ENCODE measurements around the gene KCTD2.

The KCTD2 gene

DNA sequence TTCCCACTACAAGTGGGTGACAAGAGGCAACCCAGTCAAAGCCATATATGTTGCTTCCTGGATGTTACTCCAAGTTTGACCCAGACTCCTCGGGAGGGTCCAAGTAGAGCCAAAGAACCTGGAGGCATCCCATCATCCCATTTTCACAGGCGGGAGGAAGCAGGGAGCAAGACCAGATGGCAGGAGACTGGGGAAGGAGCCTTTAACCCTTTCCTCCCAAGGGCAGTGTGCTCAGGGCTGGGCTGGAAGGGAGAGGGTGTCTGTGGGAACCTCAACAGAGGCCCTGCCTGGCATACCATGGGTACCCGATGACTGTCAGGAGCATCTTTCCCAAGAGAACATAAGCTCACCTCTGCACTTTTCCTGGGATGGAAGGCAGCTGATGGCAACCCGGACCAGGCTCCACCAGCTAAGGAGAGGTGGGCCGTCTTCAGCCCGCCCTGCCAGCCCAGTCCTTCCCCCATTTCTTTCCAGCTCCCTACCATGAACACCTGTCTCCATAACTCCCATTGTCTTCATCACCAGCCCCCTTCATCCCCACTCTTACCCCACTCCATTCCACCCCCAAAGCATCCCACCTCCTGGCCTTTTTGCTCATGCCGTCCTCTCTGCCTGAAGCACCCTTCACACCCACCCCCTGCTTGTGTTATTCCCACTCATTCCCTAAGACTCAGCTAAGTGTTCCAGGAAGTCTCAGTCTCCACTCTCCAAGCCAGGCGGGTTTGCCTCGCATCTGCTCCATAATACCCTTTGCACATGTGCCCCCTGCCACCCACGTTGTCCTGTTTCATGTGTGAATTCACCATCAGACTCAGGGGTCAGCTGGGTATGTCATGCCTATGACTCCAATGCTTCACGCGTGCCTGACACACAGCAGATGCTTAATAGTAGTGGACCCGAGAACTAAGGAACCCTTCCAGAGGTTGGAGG lies 34.9 kb downstream of the KCTD2 start:
- no peaks in the 10 kb centered on the region for H3K27me3 ChIP-seq (ENCODE audit: control insufficient read depth, insufficient read depth, low read length)
- H3K27ac ChIP-seq (ENCODE audit: low read depth, low read length), result no peak overlapping the region
- no peaks in the 10 kb centered on the region for H3K36me3 ChIP-seq (ENCODE audit: control insufficient read depth, insufficient read depth, low read length)
- H3K4me3 ChIP-seq (ENCODE audit: low read depth, low read length), result no peak overlapping the region
- H3K4me1 ChIP-seq (ENCODE audit: control insufficient read depth, insufficient read depth, low read length), result peaks cover 45% of the 10 kb centered on the region
- no peaks in the 10 kb centered on the region for H3K9me3 ChIP-seq (ENCODE audit: control insufficient read depth, insufficient read depth, low read depth, low read length)
- no peak overlapping the region for H3K9ac ChIP-seq (ENCODE audit: low read length)

DNA sequence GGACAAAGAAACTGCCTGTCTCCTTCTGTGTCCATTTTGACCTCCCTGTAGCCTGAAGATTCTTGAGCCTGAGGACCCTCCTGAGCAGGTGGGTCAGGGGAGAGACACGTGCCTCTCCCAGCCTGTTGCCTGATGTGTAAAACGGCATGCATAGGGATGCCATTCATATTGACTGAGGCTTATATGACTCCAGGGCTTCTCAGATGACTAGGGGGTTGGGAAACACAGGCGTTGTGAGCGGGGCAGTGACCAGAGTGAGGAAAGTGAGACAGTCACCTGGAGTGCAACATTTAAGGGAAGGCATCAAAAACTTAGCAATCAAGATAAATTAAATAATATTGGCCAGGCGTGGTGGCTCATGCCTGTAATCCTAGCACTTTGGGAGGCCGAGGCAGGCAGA lies 35.7 kb downstream of the KCTD2 start:
- Histone ChIP-seq H3K36me3 (ENCODE audit: control insufficient read depth, insufficient read depth, low read length) (no peaks in the 10 kb centered on the region), H3K4me1 (ENCODE audit: control insufficient read depth, insufficient read depth, low read length) (peaks cover 42% of the 10 kb centered on the region), H3K27me3 (ENCODE audit: control insufficient read depth, insufficient read depth, low read length) (no peaks in the 10 kb centered on the region), H3K9ac (ENCODE audit: low read length) (no peak overlapping the region), H3K9me3 (ENCODE audit: control insufficient read depth, insufficient read depth, low read depth, low read length) (no peaks in the 10 kb centered on the region), H3K27ac (ENCODE audit: low read depth, low read length) (no peak overlapping the region), H3K4me3 (ENCODE audit: low read depth, low read length) (no peak overlapping the region)

DNA sequence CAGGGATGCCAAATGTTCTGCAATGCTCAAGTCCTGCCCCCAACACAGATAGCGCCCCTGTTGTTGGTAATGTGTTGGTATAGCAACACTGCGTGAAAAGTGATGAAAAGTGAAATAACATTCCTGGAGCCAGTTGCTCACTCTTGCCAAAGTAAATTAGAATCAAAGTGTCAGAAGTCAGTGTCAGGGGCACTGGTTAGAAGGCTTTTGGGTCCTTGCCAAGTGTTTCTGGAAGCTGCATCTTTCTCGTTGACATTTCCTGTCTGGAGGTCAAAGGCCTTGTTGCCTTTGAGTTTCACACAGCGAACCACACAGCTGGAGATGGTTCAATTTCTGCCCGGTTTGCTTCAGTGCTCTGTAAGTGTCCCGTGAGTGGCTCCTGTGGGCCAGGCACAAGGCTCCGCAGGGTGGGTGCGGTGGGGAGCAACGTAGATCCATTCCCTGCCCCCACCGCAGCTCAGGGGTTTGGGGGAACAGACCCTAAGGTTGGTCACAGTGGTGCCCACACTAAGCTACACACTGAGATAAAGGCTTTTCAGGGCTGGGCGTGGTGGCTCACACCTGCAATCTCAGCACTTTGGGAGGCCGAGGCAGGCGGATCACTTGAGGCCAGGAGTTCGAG lies 37.1 kb downstream of the KCTD2 start:
- H3K27ac ChIP-seq (ENCODE audit: low read depth, low read length), result no peak overlapping the region
- peaks cover 39% of the 10 kb centered on the region for H3K4me1 ChIP-seq (ENCODE audit: control insufficient read depth, insufficient read depth, low read length)
- H3K4me3 ChIP-seq (ENCODE audit: low read depth, low read length), result no peak overlapping the region
- no peaks in the 10 kb centered on the region for H3K36me3 ChIP-seq (ENCODE audit: control insufficient read depth, insufficient read depth, low read length)
- no peaks in the 10 kb centered on the region for H3K27me3 ChIP-seq (ENCODE audit: control insufficient read depth, insufficient read depth, low read length)
- no peaks in the 10 kb centered on the region for H3K9me3 ChIP-seq (ENCODE audit: control insufficient read depth, insufficient read depth, low read depth, low read length)
- H3K9ac ChIP-seq (ENCODE audit: low read length), result no peak overlapping the region

DNA sequence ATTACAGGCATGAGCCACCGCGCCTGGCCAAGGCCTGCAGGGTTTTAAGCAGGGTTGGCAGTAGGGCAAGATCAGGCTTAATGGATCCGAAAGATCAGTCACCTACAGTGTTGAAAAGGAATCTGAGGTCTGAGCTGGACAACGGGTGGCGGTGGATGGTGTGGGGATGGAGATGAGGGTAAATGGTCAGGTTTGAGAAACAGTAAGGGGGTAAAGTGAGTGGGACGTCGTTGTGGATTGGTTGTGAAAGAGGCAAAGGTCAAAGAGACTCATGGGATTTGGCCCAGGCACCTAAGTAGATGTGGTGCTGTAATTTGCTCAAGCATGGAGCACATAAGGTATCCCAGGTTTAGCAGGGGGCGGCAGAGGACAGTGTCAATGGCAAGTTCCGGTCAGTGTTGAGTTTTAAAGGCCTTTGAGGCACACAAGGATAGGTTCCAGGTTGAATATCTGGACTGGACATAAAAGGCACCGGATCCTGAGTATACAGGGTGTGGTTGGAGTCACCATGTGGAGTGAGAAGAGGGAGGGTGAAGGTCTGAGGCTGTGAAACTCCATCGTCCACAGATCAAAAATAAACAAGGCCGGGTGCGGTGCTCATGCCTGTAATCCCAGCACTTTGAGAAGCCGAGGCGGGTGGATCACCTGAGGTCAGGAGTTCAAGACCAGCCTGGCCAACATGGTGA lies 39.6 kb downstream of the KCTD2 start:
- Histone ChIP-seq H3K27me3 (ENCODE audit: control insufficient read depth, insufficient read depth, low read length) (no peaks in the 10 kb centered on the region), H3K9ac (ENCODE audit: low read length) (no peak overlapping the region), H3K4me1 (ENCODE audit: control insufficient read depth, insufficient read depth, low read length) (peaks cover 54% of the 10 kb centered on the region), H3K27ac (ENCODE audit: low read depth, low read length) (peak overlapping the region; percentile 97; the same call in 1 of the 2 replicates), H3K9me3 (ENCODE audit: control insufficient read depth, insufficient read depth, low read depth, low read length) (no peaks in the 10 kb centered on the region), H3K36me3 (ENCODE audit: control insufficient read depth, insufficient read depth, low read length) (no peaks in the 10 kb centered on the region), H3K4me3 (ENCODE audit: low read depth, low read length) (peak overlapping the region; percentile 83; the same call in 1 of the 2 replicates)

DNA sequence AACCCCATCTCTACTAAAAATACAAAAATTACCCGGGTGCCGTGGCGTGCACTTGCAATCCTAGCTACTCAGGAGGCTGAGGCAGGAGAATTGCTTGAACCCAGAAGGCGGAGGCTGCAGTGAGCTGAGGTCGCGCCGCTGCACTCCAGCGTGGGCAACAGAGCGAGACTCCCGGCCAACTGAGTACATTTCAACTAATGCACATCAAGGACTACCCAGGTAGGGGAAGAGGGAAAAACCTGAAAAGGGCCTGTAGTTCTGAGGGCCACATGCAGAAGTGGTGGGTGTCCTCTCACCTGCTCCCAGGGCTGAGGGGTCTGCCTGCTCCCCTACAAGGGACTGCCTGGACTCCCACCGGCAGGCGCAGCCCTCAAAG lies 40.1 kb downstream of the KCTD2 start:
- H3K27ac ChIP-seq (ENCODE audit: low read depth, low read length), result peak overlapping the region; percentile 97
- no peaks in the 10 kb centered on the region for H3K36me3 ChIP-seq (ENCODE audit: control insufficient read depth, insufficient read depth, low read length)
- peak overlapping the region; percentile 85 for H3K9ac ChIP-seq (ENCODE audit: low read length)
- H3K4me3 ChIP-seq (ENCODE audit: low read depth, low read length), result peak overlapping the region; percentile 83
- peaks cover 58% of the 10 kb centered on the region for H3K4me1 ChIP-seq (ENCODE audit: control insufficient read depth, insufficient read depth, low read length)
- no peaks in the 10 kb centered on the region for H3K9me3 ChIP-seq (ENCODE audit: control insufficient read depth, insufficient read depth, low read depth, low read length)
- H3K27me3 ChIP-seq (ENCODE audit: control insufficient read depth, insufficient read depth, low read length), result no peaks in the 10 kb centered on the region

DNA sequence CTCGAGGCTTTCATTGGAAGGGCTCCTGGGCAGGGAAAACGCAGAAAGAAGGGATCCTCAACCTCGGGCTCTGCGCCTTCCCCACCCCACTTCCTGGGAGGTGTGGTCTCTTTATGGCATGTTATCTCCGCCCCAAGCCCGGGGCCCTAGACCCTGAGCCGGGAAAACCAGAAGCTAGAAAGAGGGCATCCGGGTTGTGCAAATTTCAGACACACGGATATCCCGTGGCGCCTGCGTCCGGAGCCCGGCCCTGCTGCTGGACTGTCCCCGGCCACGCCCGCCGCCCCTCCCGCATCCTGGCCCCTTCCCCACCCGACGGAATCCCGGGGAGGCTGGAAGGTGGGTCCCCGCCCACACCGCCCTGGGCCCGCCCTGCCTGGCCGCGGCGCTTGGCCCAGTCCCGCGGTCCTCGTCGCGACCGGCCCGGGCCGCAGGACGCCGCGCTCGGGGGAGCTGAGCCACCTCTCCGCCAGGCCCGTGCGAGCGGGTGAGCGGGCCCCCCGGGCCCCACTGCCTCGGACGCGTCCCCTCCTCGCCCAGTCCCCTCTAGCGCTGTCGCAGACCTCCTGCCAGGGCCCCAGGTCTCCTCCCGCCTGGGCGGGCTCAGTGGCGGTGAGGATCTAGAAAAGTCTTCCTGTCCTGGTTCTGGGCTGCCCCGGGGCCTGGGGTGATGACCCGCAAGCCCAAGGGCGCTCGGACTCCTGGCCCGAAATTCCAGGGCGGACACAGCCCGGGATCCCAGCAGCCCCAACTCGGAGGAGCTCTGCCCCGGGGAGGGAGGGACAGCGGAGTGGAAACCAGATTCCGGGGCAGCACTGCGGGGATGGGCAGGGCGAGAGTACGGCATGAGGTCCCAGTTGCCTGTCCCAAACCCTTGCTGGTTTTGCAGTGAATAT lies 40.8 kb downstream of the KCTD2 start, which contains the start of gene SLC16A5:
Gene SLC16A5, plus strand, starts transcription at position 397 of the 896 bp plus-strand sequence. CDS start 5,683 bp downstream, outside the sequence.
- Histone ChIP-seq H3K9ac (ENCODE audit: low read length) (peak within 1 kb of the TSS; percentile 96), H3K27ac (ENCODE audit: low read depth, low read length) (peak within 1 kb of the TSS; percentile 97), H3K4me1 (ENCODE audit: control insufficient read depth, insufficient read depth, low read length) (peaks cover 57% of the 10 kb centered on the region), H3K27me3 (ENCODE audit: control insufficient read depth, insufficient read depth, low read length) (no peaks in the 10 kb centered on the region), H3K4me3 (ENCODE audit: low read depth, low read length) (peak within 1 kb of the TSS; percentile 83), H3K9me3 (ENCODE audit: control insufficient read depth, insufficient read depth, low read depth, low read length) (no peaks in the 10 kb centered on the region), H3K36me3 (ENCODE audit: control insufficient read depth, insufficient read depth, low read length) (no peaks in the 10 kb centered on the region)

DNA sequence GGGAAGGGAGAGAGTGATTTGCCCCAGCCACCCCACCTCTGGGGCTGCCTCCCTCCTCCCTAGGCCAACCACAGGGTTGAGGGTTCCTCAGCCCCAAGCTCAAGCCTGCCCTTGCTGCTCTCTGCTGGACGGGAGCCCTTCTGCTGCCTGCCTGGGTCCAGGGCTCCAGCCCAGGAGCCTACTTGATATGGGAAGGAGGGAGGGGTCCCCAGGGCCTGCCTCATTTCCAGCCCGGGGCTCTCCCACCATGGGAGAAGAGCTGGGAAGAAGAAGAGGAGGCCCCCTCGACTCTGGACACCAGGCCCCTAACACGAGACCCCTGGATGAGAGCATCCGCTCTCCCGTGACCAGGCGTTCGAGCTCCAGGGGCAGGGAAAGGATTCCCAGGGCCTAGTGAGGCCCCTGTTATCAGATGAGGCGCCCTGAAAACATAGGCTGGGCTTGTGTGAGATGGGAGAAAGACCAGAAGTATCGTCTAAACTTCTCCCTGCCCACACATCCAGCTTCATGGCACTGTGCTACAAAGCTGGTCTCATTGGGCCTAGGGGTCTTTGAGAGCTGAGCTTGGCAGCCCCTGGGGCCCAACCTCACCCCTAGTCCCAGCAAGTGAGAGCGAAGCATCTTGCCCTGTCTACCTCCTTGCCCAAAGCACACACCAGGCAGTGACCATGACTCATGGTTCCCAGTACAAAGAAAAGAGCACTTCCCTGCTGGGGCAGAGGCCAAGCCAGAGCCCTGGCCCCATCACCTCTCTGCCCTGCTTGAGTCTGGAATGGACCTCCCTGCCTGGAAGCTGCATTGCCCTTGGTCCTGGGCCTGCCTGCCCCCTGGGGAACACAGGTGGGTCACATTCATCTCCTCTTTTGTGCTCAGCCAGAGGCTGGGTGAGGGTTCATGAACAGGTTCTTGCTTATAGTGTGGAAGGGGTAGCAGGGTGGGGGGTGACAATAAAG lies 41.7 kb downstream of the KCTD2 start:
- peak overlapping the region; percentile 97 for H3K27ac ChIP-seq (ENCODE audit: low read depth, low read length)
- H3K9me3 ChIP-seq (ENCODE audit: control insufficient read depth, insufficient read depth, low read depth, low read length), result no peaks in the 10 kb centered on the region
- peak overlapping the region; percentile 83 for H3K4me3 ChIP-seq (ENCODE audit: low read depth, low read length)
- H3K9ac ChIP-seq (ENCODE audit: low read length), result peak overlapping the region; percentile 96
- H3K27me3 ChIP-seq (ENCODE audit: control insufficient read depth, insufficient read depth, low read length), result no peaks in the 10 kb centered on the region
- H3K4me1 ChIP-seq (ENCODE audit: control insufficient read depth, insufficient read depth, low read length), result peaks cover 63% of the 10 kb centered on the region
- H3K36me3 ChIP-seq (ENCODE audit: control insufficient read depth, insufficient read depth, low read length), result no peaks in the 10 kb centered on the region

DNA sequence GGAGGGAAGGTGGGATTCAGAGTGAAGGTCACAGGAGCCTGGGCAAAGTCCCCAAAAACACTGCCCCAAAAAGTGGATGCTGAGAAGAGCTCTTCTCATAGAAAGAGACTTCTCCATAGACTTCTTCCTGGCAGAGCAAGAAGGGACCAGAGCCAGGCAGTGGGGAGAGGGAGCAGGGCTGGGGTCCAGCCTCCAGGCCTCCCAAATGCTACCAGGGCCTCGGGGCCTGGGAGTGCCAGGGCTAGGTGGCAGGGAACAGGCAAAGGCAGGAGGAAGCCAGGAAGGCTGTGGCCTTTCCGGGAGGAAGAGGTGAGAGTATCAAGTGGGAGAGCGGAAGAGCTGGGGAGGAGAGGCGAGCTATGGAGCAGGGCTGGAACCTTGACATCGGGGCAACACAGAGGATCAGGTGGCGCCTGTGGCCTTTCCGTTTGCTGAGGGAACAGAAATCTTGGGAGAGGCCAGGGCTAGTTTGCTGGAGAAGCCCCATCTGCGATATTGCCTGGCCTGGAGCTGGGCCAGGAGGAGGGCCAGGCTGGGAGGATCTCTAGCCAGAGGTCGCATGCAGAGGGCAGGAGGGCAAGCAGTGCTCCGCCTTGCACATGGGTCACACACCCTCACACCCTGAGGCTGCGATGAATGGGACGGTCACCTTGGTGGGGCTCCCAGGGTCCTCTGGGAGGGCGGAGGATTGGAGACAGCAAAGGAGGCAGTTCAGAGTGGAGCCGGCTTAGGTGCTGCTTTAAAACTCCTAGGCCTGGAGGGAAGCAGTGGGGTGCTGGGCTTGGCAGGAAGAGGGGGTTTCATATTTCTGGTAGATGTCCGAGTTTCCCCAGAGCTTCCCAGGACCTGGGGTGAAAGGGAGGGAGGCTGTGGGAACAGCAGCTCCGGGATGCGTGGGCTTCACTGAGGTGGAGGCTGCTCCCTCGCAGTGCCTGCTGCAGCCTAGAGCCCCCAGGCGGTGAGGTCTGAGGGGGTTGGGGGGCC lies 44.1 kb downstream of the KCTD2 start:
- H3K4me1 ChIP-seq (ENCODE audit: control insufficient read depth, insufficient read depth, low read length), result peaks cover 61% of the 10 kb centered on the region
- H3K27ac ChIP-seq (ENCODE audit: low read depth, low read length), result peak overlapping the region; percentile 39; the same call in 1 of the 2 replicates

DNA sequence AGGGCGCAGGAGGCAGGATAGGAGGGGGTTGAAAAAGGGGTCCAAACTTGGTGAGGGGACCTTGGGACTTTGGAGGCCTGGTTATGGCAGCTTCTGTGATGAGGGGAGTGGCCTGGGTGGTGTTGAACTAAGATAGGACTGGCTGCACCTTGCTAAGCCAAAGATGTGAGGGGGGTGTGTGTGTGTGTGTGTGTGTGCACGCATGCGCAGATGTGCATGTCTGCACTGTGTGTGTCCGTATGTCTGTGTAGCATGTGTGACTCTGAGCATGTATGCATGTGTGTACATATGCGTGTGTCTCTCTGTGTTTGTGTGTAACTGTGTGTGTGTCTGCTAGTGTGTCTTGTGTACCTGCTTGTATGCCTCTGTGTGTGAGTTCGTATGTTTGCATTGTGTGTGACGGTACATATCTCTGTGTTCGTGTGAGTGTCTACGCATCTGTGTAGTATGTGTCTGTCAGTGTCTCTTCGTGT lies 44.9 kb downstream of the KCTD2 start:
- Histone ChIP-seq H3K36me3 (ENCODE audit: control insufficient read depth, insufficient read depth, low read length) (peaks cover 6% of the 10 kb centered on the region), H3K4me3 (ENCODE audit: low read depth, low read length) (peak overlapping the region; percentile 7; the same call in 1 of the 2 replicates), H3K27ac (ENCODE audit: low read depth, low read length) (no peak overlapping the region), H3K27me3 (ENCODE audit: control insufficient read depth, insufficient read depth, low read length) (no peaks in the 10 kb centered on the region), H3K4me1 (ENCODE audit: control insufficient read depth, insufficient read depth, low read length) (peaks cover 57% of the 10 kb centered on the region), H3K9me3 (ENCODE audit: control insufficient read depth, insufficient read depth, low read depth, low read length) (no peaks in the 10 kb centered on the region), H3K9ac (ENCODE audit: low read length) (no peak overlapping the region)

More for the DNA sequence above, 44.1 kb downstream of the KCTD2 start:
- Histone ChIP-seq H3K9me3 (ENCODE audit: control insufficient read depth, insufficient read depth, low read depth, low read length) (no peaks in the 10 kb centered on the region), H3K27me3 (ENCODE audit: control insufficient read depth, insufficient read depth, low read length) (no peaks in the 10 kb centered on the region), H3K9ac (ENCODE audit: low read length) (peak overlapping the region; percentile 48), H3K36me3 (ENCODE audit: control insufficient read depth, insufficient read depth, low read length) (peaks cover 6% of the 10 kb centered on the region; the same call in 1 of the 2 replicates), H3K4me3 (ENCODE audit: low read depth, low read length) (peak overlapping the region; percentile 7; the same call in 1 of the 2 replicates)
